Dermis blood vessel endothelial cell (primary cell): ENCODE results near the gene KLHL11. TPM values are rescaled to one million over a fixed set of nuclear protein-coding genes. Genes with fewer than 3 reads are reported as not detected.
"Not testable (repeated sequence)": the region's sequence is repeated elsewhere in the genome, so short reads cannot be mapped to it uniquely, and the experiment has no call there.

ENCODE experiments used
- DNase-seq: peaks from one replicate; pipeline ENCODE4 v3.0.0; 2010
- total RNA-seq: library from RNA; depleted of rRNA; stranded (reverse); fragments of >200 nt; gene quantifications from 2 replicates; pipeline ENCODE4 v1.2.3, GENCODE V29; 2014

Gene KLHL11
- total RNA-seq, 1 donor from 2014 or later, result 35.7 TPM

- DNase-seq, result no peak
These were observed 28.6 kb downstream of the KLHL11 start for GRCh38 chr17:41836550-41837196.

GRCh38 chr17:41835800-41836549 lies 29.2 kb downstream of the KLHL11 start, which contains the start of gene NT5C3B:
Gene NT5C3B, minus strand, starts transcription at chr17:41836232. Its CDS starts 39 bp downstream, at chr17:41836193.
- DNase-seq, result peak; percentile 59

- peak; percentile 7 for DNase-seq
These were observed 29.9 kb downstream of the KLHL11 start for GRCh38 chr17:41835214-41835799.

- DNase-seq, result not testable (repeated sequence)
These were observed 35.3 kb downstream of the KLHL11 start for GRCh38 chr17:41829961-41830360.

GRCh38 chr17:41825175-41825845 lies 39.9 kb downstream of the KLHL11 start:
- no peak for DNase-seq

GRCh38 chr17:41824086-41824485 lies 41.1 kb downstream of the KLHL11 start:
- DNase-seq, result no peak

GRCh38 chr17:41823580-41823979 lies 41.6 kb downstream of the KLHL11 start:
- no peak for DNase-seq

- DNase-seq, result no peak
These were observed 42.1 kb downstream of the KLHL11 start for GRCh38 chr17:41823141-41823524.

- DNase-seq, result no peak
These were observed 42.7 kb downstream of the KLHL11 start for GRCh38 chr17:41822216-41823140.

GRCh38 chr17:41821776-41822175 lies 43.4 kb downstream of the KLHL11 start:
- no peak for DNase-seq

GRCh38 chr17:41818024-41818423 lies 47.2 kb downstream of the KLHL11 start:
- DNase-seq, result no peak

GRCh38 chr17:41816637-41817320 lies 48.4 kb downstream of the KLHL11 start:
- no peak for DNase-seq

GRCh38 chr17:41814195-41814594 lies 51.0 kb downstream of the KLHL11 start:
- DNase-seq, result no peak

- DNase-seq, result no peak
These were observed 51.5 kb downstream of the KLHL11 start for GRCh38 chr17:41813699-41814124.

GRCh38 chr17:41813152-41813680 lies 52.0 kb downstream of the KLHL11 start:
- peak; percentile 14 for DNase-seq

- peak; percentile 77 for DNase-seq
These were observed 52.7 kb downstream of the KLHL11 start, which contains the start of gene FKBP10 for GRCh38 chr17:41812381-41813151. Gene FKBP10, plus strand, starts transcription at chr17:41813004. Its CDS starts 31 bp downstream, at chr17:41813035.

- DNase-seq, result peak; percentile 86
These were observed 53.5 kb downstream of the KLHL11 start, which contains the start of gene P3H4 for GRCh38 chr17:41811549-41812380. Gene P3H4, minus strand, starts transcription at chr17:41811949. Its CDS starts 34 bp downstream, at chr17:41811915.

- DNase-seq, result peak; percentile 15
These were observed 54.3 kb downstream of the KLHL11 start for GRCh38 chr17:41810659-41811548.
